Measurements from ENCODE around the gene B3GALT5.

DNA sequence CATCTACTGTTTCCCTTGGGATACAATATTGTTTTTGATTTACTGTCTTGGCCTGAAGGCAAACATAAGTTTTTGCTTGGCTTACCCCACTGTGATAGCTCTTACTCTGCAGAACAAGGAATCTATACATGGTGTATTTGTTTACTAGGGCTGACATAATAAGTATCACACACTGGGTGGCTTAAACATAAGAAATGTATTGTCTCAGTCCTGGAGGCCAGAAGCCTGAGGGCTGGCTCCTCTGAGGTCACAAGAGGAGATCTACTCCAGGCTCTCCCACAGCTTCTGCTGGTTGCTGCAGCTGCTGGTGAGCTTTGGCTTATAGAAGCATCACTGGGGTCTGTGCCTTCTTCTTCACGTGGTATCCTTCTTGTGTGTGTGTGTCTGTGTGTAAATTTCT, 101.6 kb downstream of the B3GALT5 start:
- TF ChIP-seq CTCF (IDR thresholded peaks at IDR 0.05; ENCODE audit: insufficient read depth, low read depth, low read length) (no peak), EZH2 (IDR thresholded peaks at IDR 0.05; ENCODE audit: insufficient read depth, low read length) (no peak)
